GM18526 (cell line): ENCODE measurements around the gene RPS6KC1.

Source experiments
- POLR2A ChIP-seq: IDR thresholded peaks from 3 replicates; pipeline ENCODE4 v1.6.1; 2011; ENCODE audit not compliant: insufficient read length; ENCODE audit errors: extremely low read depth

Gene RPS6KC1

GRCh38 chr1:213171711-213172110 lies 120.7 kb downstream of the RPS6KC1 start:
- TF ChIP-seq POLR2A, result no peak

- TF ChIP-seq POLR2A, result no peak
These were observed 125.3 kb downstream of the RPS6KC1 start for GRCh38 chr1:213176341-213176740.

- no peak for TF ChIP-seq POLR2A
These were observed 128.7 kb downstream of the RPS6KC1 start for GRCh38 chr1:213179784-213180183.

- no peak for TF ChIP-seq POLR2A
These were observed 129.8 kb downstream of the RPS6KC1 start for GRCh38 chr1:213180833-213181232.

- TF ChIP-seq POLR2A, result no peak
These were observed 132.1 kb downstream of the RPS6KC1 start for GRCh38 chr1:213183036-213183672.

GRCh38 chr1:213186168-213186567 lies 135.1 kb downstream of the RPS6KC1 start:
- TF ChIP-seq POLR2A, result no peak

- no peak for TF ChIP-seq POLR2A
These were observed 141.0 kb downstream of the RPS6KC1 start for GRCh38 chr1:213192026-213192425.

GRCh38 chr1:213194383-213194782 lies 143.3 kb downstream of the RPS6KC1 start:
- TF ChIP-seq POLR2A, result no peak

- TF ChIP-seq POLR2A, result no peak
These were observed 143.8 kb downstream of the RPS6KC1 start for GRCh38 chr1:213194855-213195254.

- TF ChIP-seq POLR2A, result no peak
These were observed 149.6 kb downstream of the RPS6KC1 start for GRCh38 chr1:213200630-213201029.

GRCh38 chr1:213201380-213202155 lies 150.5 kb downstream of the RPS6KC1 start:
- no peak for TF ChIP-seq POLR2A

GRCh38 chr1:213211201-213211600 lies 160.2 kb downstream of the RPS6KC1 start:
- no peak for TF ChIP-seq POLR2A

GRCh38 chr1:213221209-213221608 lies 170.2 kb downstream of the RPS6KC1 start:
- TF ChIP-seq POLR2A, result no peak

- no peak for TF ChIP-seq POLR2A
These were observed 176.4 kb downstream of the RPS6KC1 start for GRCh38 chr1:213227458-213227857.

GRCh38 chr1:213231795-213232231 lies 180.8 kb downstream of the RPS6KC1 start:
- TF ChIP-seq POLR2A, result no peak

GRCh38 chr1:213242883-213243282 lies 191.8 kb downstream of the RPS6KC1 start:
- no peak for TF ChIP-seq POLR2A
